Stomach (tissue), 9 donors: ENCODE data around the gene ITGAD. TPM values are rescaled to one million over a fixed set of nuclear protein-coding genes. Genes with fewer than 3 reads are reported as not detected.

Experiments
- DNase-seq, 2 donors: peaks; one replicate each; pipeline versions ENCODE4 v3.0.0 to v3.0.0-alpha.2; 2013 to 2019
- H3K27ac ChIP-seq, 5 donors: fragments of 200-600 bp in 4 of 5; sonication (generic) in 4 of 5; one replicate each; pipeline ENCODE4 v1.5.1; 2013 to 2019; ENCODE audit warnings: mild to moderate bottlenecking in 1 of 5, moderate library complexity in 1 of 5
- H3K27me3 ChIP-seq, 3 donors: fragments of 200-600 bp; sonication (generic); one replicate each; pipeline ENCODE4 v1.5.1; 2017 to 2019; ENCODE audit warnings: mixed run types in 1 of 3
- H3K36me3 ChIP-seq, 4 donors: fragments of 200-600 bp; sonication (generic); 1 replicate in 3 of 4; 2 replicates in 1 of 4; pipeline ENCODE4 v1.5.1; 2016 to 2019
- H3K4me1 ChIP-seq, 4 donors: fragments of 200-600 bp; sonication (generic); one replicate each; pipeline ENCODE4 v1.5.1; 2016 to 2019
- H3K4me3 ChIP-seq, 4 donors: fragments of 200-600 bp; sonication (generic) in 3 of 4; one replicate each; pipeline ENCODE4 v1.5.1; 2016 to 2019; ENCODE audit warnings: mild to moderate bottlenecking in 1 of 4
- H3K9me3 ChIP-seq, 4 donors: fragments of 200-600 bp; sonication (generic); one replicate each; pipeline ENCODE4 v1.5.1; 2016 to 2019
- EP300 ChIP-seq: sonication (generic); formaldehyde crosslinking; IDR thresholded peaks from one replicate; pipeline ENCODE4 v1.6.1; 2017; ENCODE audit warnings: antibody characterized with exemption
- POLR2A ChIP-seq, 4 donors: fragments of 450-650 bp; IDR thresholded peaks; one replicate each; pipeline ENCODE4 v1.6.1; 2016; ENCODE audit warnings: antibody characterized with exemption in 4 of 4, control low read depth in 2 of 4, mild to moderate bottlenecking in 1 of 4, moderate library complexity in 1 of 4
- POLR2AphosphoS5 ChIP-seq, 3 donors: sonication (generic); formaldehyde crosslinking; IDR thresholded peaks; one replicate each; pipeline ENCODE4 v1.6.1; 2016; ENCODE audit warnings: antibody characterized with exemption in 3 of 3
- WGBS, 5 donors: extraction: QIAGEN DNeasy Blood & Tissue Kit in 3 of 5; methylation state at CpG; one replicate each; pipeline versions ENCODE4 v1.1.5 to v1.1.7; 2013 to 2018; 5-methylcytosine and 5-hydroxymethylcytosine counted together
- intact Hi-C: fragments of 100-400 bp; cut with DNase I; formaldehyde crosslinking; loops from one replicate; pipeline ENCODE4 v1.15.1; 2023; ENCODE audit warnings: low total_unique reads
- polyA plus RNA-seq, 3 donors: library from polyadenylated mRNA; stranded (reverse); fragments of 200-250 nt; gene quantifications; one replicate each; pipeline ENCODE4 v1.2.3, GENCODE V29; 2013
- total RNA-seq, 5 donors: library from RNA; depleted of rRNA; stranded (reverse); fragments of >200 nt; gene quantifications; one replicate each; pipeline versions ENCODE4 v1.1.0 to v1.2.3, GENCODE V29; 2014 to 2016
- TF ChIP-seq, protein P1 (sequence below), 7 experiments: fragments of 450-650 bp in 4 of 7; fragments of 200-600 bp in 3 of 7; sonication (generic) in 3 of 7; IDR thresholded peaks; one replicate each; pipeline ENCODE4 v1.5.1; 2016 to 2019; ENCODE audit warnings: antibody characterized with exemption in 7 of 7, control low read depth in 2 of 7, mild to moderate bottlenecking in 1 of 7
- donor health status: healthy with polysubstance abuse.
- donor health status: Bipolar disorder and iron deficiency.
- donor health status: healthy.

The ITGAD gene
- total and polyA plus RNA-seq, 8 donors: 0.29 to 0.37 TPM; not detected in 6

DNA sequence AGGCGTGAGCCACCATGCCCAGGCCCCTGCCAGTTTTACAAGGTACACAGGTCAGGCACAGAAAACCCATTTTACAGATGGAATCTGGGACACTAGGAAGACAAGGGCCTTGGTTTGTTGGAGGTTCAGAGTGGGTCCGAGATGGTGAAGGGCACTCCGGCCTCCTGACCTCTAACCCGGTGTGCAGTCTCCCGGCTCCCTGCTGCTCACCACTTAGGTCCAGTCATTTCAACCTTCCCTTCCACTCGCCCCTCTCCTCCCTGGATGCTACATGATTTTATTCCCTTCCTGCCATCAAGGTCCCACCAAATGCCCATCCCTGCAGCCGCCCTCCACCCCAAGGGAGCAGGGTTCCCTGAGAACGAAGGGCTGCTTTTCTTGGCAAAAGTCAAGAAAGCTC is 29.4 kb upstream of the ITGAD start:
- Histone ChIP-seq H3K27me3 (peaks cover 0 to 27% (median 0%) of the 10 kb centered on the region in 3 donors), H3K4me3 (no peak overlapping the region), H3K9me3 (no peaks in the 10 kb centered on the region), H3K4me1 (no peaks in the 10 kb centered on the region), H3K36me3 (no peaks in the 10 kb centered on the region), H3K27ac (no peak overlapping the region)
- DNase-seq: no peak
- 90 to 94% (median 91%) methylated on average over 8 of the region's 8 CpGs for WGBS, 5 donors
- intact Hi-C loops: no loop called here
- TF ChIP-seq, protein P1, sequence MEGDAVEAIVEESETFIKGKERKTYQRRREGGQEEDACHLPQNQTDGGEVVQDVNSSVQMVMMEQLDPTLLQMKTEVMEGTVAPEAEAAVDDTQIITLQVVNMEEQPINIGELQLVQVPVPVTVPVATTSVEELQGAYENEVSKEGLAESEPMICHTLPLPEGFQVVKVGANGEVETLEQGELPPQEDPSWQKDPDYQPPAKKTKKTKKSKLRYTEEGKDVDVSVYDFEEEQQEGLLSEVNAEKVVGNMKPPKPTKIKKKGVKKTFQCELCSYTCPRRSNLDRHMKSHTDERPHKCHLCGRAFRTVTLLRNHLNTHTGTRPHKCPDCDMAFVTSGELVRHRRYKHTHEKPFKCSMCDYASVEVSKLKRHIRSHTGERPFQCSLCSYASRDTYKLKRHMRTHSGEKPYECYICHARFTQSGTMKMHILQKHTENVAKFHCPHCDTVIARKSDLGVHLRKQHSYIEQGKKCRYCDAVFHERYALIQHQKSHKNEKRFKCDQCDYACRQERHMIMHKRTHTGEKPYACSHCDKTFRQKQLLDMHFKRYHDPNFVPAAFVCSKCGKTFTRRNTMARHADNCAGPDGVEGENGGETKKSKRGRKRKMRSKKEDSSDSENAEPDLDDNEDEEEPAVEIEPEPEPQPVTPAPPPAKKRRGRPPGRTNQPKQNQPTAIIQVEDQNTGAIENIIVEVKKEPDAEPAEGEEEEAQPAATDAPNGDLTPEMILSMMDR (IDR thresholded peaks at IDR 0.05): no peak

DNA sequence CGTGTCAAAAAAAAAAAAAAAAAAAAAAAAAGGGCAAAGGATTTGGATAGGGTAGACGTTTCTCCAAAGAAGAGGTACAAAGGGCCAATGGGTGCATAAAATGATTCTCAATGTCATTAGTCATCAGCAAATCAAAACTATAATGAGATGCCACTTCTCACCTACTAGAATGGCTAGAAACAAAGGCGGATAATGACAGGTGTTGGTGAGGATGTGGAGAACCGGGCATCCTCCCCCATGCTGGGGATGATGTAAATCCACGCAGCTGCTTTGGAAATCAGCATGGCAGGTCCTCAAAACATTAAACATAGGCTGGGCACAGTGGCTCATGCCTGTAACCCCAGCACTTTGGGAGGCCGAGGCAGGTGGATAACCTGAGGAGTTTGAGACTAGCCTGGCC is 28.7 kb upstream of the ITGAD start:
- no peaks in the 10 kb centered on the region for H3K9me3 ChIP-seq
- peaks cover 0 to 27% (median 0%) of the 10 kb centered on the region in 3 donors for H3K27me3 ChIP-seq
- TF ChIP-seq POLR2AphosphoS5 (IDR thresholded peaks at IDR 0.05): no peak
- TF ChIP-seq, protein P1 (IDR thresholded peaks at IDR 0.05): no peak
- no peak overlapping the region for H3K4me3 ChIP-seq
- DNase-seq: no peak
- WGBS, 5 donors: 75 to 84% (median 78%) methylated on average over 6 of the region's 6 CpGs
- intact Hi-C loops: no loop called here
- H3K36me3 ChIP-seq: no peaks in the 10 kb centered on the region
- H3K27ac ChIP-seq: no peak overlapping the region
- H3K4me1 ChIP-seq: no peaks in the 10 kb centered on the region

DNA sequence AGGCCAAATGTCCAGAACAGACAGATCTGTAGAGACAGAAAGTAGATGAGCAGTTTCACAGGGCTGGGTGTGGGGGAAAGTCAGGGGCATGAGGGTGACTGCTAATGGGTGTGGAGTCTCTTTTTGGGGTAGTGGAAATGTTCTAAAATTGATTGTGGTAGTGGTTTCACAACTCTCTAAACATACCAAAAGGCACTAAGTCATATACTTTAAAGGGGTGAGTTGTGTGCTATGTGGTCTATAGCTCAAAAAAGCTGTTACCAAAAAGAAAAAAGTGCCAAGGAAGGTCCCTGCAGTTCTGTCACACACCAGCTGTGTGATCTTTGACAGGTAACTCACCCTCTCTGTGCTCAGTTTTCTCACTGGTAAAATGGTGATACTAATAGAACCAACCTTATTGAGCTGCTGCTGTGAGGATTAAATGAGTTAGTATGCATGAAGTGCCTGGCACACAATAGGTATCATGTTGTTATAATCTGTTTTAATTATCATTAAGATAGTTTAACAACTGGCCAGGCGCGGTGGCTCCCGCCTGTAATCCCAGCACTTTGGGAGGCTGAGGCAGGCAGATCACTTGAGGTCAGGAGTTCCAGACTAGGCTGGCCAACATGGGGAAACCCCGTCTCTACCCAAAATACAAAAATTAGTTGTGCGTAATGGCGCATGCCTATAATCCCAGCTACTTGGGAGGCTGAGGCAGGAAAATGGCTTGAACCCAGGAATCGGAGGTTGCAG is 27.8 kb upstream of the ITGAD start:
- Histone ChIP-seq H3K27me3 (peaks cover 0 to 27% (median 0%) of the 10 kb centered on the region in 3 donors), H3K4me1 (no peaks in the 10 kb centered on the region), H3K4me3 (no peak overlapping the region), H3K9me3 (no peaks in the 10 kb centered on the region), H3K36me3 (no peaks in the 10 kb centered on the region), H3K27ac (no peak overlapping the region)
- 84 to 95% (median 89%) methylated on average over 7 of the region's 7 CpGs for whole genome bisulfite sequencing, 5 donors
- TF ChIP-seq, protein P1 (IDR thresholded peaks at IDR 0.05): no peak
- TF ChIP-seq EP300 (no peak), POLR2A (IDR thresholded peaks at IDR 0.05) (no peak), POLR2AphosphoS5 (IDR thresholded peaks at IDR 0.05) (no peak)
- no peak for DNase-seq
- intact Hi-C loops: no loop called here

DNA sequence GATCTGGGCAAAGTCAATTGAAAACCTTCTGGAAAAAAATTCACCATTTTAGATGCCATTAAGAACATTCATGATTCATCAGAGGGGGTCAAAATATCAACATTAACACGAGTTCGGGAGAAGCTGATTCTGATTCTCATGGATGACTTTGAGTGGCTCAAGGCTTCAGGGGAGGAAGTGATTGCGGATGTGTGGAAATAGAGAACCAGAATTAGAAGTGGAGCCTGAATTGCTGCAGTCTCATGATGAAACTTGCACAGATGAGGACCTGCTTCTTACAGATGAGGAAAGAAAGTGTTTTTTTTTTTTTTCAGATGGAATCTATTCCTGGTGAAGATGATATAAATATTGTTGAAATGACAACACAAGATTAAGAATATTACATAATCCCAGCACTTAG is 25.3 kb upstream of the ITGAD start:
- TF ChIP-seq POLR2AphosphoS5 (IDR thresholded peaks at IDR 0.05) (no peak), POLR2A (IDR thresholded peaks at IDR 0.05) (no peak), EP300 (no peak)
- TF ChIP-seq, protein P1 (IDR thresholded peaks at IDR 0.05): no peak

More for the DNA sequence above, 25.3 kb upstream of the ITGAD start:
- Histone ChIP-seq H3K4me1 (no peaks in the 10 kb centered on the region), H3K27me3 (peaks cover 0 to 22% (median 0%) of the 10 kb centered on the region in 3 donors), H3K4me3 (no peak overlapping the region), H3K27ac (peak overlapping the region in 1 of 5 donors; percentile 38), H3K9me3 (no peaks in the 10 kb centered on the region), H3K36me3 (peaks cover 0 to 3% (median 0%) of the 10 kb centered on the region in 4 donors)
- WGBS, 5 donors: 72 to 86% (median 84%) methylated on average over 3 of the region's 3 CpGs
- no peak for DNase-seq
- intact Hi-C loops: no loop called here
